Stimulated activated CD4-positive, alpha-beta T cell treated with anti-CD3 and anti-CD28 coated beads, TNF-alpha, amount 100 ng/mL, for 4 hours (primary cell): Measurements from ENCODE around the gene WNT16.

Source experiments
- DNase-seq, 3 experiments: peaks; one replicate each; pipeline ENCODE4 v3.0.0-alpha.2; 2020; ENCODE audit warnings: low read depth in 3 of 3

The WNT16 gene

DNA sequence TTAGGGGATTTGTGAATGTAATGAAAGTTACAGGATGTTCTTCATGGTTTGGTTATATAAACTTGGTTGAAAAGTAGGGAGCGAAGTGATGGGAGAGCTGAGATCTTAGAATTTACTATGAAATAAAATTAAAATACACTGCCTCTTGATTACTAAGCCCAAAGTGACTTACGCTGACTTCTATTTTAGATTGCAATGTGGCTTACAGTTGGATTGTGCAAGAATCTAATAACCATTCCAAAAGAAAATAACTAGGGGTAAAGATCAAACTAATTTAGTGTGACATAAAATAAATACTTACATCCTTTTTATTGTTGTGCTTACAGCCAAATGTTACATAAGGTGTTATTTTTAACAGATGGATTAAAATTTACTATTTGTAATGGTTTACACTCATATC, 15.3 kb downstream of the WNT16 start:
- DNase-seq: no peak

DNA sequence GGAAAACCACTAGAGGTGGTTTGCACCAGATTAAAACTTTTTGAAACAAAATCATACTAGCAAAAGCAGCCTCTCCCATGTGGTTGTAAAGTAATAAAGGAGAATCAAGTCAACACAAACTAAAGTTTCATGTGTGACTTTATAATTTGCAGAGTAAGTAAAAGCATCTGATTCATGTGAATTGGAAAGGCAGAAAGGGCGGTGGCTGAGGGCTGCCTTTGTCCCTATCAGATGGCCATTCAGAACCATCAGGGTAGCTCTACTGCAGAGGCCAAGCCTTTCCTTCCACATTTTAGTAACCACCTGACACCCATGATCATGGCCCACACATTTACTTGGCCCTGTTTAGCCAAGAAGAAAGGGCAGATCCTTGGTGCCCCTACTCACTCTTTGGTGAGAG, 15.7 kb downstream of the WNT16 start:
- DNase-seq: no peak

DNA sequence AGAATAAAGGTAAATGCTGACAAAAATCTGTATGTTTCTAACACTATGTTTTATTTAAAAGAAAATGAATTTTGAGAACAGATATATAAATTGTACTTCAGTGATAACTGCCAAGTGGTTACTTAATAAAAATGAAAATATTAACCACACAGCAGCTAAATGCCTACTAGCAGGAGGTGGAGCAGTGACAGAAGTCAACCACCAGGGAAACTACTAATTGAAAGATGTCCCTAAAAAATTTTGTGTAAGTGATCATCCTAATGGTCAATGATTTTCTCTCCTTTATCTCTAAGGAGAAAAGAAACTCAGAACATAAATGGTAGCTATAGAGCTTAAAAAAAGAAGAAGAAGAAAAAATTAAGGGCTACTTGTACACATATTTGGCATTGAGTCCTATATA, 22.9 kb downstream of the WNT16 start:
- DNase-seq: no peak

DNA sequence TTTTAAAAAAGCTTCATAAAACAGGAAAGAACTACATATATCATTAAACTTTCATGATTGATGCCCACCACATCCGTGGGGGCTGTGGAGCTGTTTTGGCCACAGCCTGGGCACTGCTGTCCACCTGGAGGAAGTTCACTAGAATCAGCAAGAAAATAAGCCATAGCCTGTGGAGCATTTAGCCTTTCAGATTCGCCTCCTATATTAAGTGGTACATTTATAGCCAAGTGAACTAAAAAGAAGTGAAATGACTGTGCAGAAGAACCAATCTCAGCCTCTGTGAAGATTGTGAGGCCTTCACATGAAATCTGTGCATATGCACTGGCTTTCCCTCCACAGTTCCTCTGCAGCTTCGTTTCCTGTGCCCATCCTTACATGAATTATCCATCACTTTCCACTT, 23.5 kb downstream of the WNT16 start:
- DNase-seq: no peak

DNA sequence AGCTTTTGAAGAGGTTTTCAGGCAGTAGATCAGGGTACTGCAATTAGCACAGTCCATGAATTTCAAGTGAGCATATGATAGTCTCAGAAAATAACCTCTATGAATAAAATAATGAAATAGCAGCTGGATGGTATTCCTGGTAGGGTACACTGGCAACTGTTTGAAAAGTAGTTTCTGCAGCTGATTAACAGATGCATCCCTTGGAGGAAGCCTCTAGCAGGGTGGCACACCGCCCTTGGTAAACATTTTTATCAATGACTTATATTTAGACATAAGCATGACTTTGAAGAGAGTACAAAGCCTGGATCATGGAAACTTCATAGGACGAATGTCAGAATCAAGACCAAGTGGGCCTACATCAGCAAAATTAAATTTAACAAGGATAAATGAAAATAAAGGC, 26.8 kb downstream of the WNT16 start:
- no peak for DNase-seq

DNA sequence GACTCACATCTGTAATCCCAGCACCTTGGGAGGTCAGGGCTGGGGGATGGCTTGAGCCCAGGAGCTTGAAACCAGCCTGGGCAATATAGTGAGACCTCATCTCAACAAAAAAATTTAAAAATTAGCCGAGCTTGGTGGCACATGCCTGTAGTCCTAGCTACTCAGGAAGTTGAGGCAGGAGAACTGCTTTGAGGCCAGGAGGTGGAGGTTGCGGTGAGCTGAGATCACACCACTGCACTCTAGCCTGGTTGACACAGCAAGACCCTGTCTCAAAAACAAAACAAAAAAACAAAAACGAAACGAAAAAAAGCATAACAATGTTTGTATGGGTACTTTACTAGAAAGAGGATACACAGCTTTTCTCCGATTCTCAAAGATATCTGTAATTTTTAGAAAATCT, 31.8 kb downstream of the WNT16 start:
- DNase-seq: no peak

DNA sequence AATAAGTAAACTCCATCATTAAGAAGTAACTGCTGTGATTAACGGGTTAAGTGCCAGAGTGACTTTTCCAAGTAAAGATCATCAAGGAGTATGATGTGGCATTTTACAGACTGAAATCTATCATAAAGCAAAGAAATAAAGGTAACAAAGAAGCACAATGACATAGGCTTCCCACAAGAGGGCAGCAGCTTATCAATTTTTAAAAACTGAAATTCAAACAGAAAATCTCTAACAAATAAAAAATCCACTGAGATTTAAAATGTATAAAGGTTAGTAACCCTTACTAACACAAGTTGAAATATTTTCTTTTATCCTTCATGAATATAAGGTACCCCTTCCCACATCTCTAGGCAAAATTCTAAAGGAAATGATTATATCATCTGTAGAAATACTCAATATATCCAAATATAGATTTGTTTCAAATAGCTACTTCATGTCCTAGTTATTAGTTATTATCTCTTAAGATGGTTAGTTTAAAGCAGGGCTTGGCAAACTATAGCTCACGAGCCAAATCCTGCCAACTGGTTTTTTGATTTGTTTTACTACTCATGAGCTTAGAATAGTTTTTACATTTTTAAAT, 38.1 kb downstream of the WNT16 start:
- no peak for DNase-seq

DNA sequence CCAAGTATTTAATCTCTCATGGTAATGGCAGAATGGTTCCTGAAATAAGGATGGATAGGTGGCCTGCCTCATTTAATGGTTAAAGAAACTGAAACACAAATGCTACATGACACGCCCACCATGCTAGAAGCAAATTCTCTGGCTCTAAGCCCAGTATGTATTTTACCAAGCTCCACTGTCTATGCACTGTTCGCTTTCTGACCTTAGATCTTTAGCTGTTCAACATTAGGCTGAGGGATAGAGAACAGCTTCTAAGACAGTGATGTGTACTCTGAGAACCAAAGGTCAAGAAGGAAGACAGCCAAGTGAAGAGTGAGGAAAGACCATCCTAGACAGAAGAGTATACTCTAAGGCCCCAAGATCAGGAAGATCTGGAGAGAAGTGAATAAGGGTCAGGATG, 40.7 kb downstream of the WNT16 start:
- DNase-seq: no peak

DNA sequence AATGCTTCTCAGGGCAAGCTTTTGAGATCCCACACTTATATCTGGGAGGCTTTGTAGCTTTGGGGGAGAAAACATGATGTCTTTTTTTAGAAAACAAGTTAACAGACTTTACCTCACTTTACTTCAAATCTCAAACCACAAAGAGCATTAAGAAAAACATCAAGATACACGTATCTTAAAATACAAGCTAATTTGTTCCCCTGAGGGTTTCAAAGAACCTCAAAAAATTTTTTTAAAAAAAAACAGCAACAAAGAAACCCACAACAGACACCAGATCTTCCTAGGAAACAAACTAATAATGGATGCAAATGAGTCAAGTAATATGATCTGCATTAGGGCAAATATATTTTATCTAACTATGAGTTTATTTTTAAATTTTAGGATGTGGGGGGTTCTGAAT, 42.6 kb downstream of the WNT16 start:
- DNase-seq: no peak

DNA sequence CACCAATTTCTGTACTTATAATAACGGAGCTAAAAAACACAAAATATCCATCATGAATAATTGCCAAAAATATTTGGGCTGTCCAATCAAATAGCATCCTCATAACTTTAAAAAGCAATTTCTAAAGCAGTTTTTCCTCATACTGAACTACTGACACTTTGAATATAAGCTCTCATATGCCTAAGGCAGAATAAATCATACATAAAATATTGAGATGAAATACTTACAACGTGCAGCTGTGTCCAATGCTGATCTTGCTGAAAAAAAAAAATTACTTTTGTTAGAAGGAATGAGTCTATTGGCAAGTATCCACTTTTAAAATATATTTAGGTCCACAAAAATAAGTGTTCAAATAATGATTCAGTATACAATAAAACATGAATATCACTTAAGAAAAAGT, 43.1 kb downstream of the WNT16 start:
- DNase-seq: no peak

DNA sequence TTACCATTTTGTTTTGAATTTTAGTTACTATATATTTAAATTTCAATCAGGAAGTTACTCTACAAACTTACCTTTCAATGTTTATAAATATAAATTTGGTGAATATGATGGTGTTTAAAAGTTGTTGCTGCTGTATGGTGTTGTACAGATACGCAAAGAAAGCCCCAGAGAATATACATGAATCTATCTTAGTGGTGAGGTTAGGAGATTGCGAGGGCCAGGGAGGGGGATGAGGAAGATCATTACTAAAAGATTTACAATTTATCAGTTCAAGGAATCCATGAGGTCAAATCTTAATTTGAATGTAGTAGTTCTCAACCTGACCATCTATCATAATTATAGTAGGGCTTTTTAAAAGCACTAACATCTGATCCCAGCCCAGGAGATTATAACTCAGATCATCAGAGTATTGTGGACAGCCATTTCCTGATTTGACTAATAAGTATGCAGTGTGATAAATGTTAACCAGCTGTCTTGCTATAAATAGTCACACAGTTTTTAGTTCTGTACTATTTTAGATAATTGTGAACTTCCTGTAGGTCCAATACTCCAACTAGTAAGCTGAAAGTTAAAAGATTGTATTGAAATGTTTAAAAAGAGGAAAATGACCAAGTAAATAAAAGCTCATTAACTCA, 43.7 kb downstream of the WNT16 start:
- DNase-seq: no peak

DNA sequence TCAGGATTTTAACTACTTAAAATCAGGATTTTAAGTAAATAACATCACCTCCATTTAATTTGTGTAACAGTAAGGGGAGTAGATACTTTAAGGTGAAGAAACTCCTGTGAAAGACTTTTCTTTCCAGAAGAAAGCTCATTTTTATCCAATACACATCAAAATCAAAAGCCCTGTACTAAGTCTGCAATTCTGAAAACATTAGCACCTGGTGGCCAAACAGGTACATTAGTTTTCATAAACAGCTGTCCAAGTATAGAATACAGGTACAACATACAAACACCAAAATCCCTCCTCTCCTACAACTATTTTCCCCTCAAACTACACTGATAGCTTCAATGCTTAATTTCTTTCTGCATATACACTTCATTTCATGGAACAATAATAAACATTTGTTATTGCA, 44.4 kb downstream of the WNT16 start:
- no peak for DNase-seq

DNA sequence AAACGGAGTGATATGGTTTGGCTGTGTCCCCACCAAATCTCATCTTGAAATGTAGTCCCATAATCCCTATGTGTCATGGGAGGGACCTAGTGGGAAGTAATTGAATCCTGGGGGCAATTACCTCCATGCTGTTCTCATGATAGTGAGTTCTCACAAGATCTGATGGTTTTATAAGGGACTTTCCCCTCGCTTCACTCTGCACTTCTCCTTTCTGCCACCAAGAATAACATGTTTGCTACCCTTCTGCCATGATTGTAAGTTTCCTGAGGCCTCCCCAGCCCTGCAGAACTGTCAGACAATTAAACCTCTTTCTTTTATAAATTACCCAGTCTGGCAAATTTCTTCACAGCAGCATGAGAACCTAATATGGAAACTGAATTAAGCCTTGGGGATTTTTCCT, 48.2 kb downstream of the WNT16 start:
- no peak for DNase-seq

DNA sequence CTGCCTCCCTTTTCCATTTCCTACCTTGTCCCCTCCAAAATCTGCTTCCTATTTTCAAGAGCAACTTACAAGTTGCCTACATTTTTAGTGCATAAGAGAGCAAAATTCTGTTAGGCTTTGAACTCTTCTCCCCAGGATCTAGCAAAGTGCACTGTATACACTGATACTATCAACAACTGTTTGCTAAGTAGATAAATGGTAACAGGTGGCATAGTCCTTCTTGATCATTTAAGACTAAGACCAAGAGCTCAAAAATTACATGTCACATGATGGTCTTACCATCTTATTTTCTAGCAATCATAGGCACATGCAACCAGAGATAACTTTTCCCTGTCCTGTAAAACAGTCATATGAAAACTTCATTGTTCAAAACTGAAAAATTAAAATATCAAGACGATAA, 51.1 kb downstream of the WNT16 start:
- DNase-seq: no peak

DNA sequence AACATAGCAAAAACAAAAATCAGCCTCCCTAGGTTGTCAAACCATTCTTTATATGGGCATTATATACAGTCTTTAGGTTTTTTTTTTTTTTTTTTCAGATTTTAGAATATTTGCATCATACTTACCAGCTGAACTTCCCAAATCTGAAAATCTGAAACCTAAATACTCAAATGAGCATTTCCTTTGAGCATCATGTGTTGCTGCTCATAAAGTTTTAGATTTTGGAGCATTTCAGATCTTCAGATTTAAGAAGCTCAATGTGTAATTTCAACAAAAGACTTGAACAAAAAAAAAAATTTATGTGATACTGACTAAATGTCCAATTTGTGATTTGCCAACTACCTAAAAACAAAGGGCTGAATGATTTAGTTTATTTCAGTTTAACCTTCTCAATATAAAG, 53.7 kb downstream of the WNT16 start:
- DNase-seq: no peak

DNA sequence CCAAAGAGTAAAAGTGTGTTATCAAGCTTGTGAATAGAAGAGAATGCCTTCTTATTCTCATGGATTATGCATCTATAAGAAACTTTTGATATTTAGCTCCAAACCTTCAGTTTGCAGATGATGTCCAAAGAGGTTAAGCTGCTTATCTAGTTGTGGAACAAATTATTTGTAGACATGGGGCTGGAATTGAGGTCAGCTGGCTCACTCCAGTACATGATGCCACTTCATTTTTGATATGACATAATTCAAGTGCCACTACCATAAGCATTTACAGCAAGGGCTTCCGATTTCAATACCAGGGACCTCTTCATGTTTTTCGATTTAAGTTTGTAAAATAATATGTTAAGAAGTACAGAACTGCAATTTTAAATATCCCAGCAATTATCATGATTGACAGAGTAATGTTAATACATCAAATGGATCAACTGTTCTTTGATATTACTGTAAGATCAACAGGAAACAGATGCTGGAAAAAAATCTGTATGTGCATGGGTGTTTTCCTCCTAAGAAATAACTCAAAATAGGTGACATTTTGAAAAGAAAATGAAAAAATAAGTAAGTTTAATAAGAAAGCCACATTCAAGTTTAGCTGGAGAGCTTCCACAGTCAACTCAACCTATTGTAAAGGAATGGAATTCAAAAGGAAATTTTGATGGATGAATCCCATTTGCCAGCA, 54.6 kb downstream of the WNT16 start:
- no peak for DNase-seq

DNA sequence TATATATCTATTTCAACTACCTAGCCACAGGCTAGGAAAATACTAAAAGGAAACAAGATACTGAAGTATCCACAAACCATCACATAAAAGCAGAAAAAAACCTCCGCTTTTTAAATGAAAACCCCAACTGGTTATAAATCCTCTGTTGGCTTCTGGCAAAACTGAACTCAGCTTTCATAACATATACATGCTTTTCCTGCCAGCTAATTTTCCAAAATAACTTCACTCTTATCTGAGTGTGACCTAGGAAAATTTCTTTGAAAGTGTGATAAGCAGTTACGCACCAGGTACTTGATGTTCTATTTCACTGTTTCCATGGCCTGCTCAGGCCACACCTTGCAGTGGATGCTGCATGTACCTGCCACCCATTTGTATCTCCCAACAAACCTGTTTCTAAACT, 55.5 kb downstream of the WNT16 start:
- no peak for DNase-seq

DNA sequence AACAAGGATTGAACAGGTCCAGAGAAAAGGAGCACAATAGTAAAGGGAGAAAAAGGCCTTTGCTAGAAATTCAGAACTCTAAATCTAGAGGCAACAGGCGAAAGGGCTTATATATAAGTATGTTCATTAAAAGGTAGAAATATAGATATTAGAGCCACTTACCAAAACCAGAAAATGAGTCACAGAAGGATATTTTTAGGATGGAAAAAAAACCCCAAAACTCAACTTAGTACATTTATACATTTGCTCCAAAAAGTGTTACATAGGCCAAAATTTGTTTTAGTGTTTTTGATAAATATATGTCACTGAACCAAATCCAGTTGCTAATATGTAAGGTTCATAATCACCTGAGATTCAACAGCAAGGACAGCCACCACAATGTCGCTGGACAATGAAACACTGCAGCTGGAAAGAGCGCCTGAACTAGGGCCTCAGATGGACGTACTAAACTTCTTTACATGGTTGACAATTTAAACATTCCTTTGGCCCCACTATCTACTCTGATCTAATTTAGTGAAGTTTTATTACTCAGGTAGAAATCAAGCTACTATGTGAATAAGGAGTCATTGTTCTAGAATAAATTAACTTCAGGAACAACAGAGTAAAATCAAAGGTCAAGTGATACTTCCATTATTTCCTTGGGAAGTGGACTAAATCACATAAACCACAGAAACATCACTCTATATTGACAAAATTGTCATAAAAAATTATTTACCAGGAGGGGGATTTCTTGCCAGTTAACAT, 56.4 kb downstream of the WNT16 start:
- no peak for DNase-seq

DNA sequence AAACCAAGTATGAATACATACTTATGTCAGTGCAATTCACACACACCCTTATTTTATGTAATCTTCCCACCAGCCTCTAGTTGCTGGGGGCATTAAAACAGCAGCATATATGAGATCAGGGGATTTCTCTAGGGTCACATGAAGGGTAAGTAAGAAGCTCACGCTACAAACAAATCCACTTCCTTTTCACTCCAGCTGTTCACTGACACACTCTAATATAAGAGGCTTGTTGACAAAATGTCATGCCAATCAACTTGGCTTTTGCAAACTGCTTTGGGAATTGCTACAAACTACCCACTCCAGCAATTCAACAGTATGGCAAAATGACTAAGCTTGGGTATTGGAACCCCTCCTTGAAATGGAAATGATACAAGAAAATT, 57.0 kb downstream of the WNT16 start:
- DNase-seq: no peak

DNA sequence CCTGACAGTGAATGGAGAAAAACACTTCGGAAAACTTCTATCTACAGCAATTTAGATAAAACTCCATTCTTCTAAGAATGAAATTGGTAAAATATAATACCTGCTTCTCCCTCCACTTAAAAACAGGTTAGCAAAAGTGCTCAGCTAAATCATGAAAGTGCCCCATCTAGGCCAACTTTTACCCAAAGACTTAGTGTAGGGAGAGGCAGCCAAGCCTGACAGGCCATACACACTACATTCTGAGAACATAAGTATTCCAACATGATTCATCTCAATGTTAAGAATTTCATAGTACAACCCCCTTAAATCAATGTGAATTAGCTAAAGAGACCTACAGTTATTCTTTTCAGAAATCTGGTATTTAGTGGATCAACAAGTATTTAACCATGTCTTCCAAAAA, 60.1 kb downstream of the WNT16 start:
- DNase-seq: no peak

DNA sequence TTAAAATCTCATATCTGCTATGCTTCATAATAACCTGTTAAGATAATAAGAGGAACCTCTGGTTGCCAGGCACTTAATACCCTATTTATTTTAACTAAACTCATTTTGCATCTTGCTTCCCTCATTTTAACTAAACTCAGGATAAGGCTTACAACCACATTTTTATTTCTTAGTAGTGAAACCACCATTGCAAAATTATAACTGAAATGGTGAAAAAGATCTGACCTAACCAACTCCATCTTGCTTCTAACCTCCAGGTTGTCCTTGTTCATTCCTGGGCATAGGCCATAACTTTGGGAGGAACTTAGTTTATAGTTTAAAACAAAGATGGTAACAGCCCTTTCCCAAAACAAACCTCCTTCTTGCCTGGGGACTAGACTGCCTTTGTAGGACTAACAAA, 61.3 kb downstream of the WNT16 start:
- DNase-seq: no peak

DNA sequence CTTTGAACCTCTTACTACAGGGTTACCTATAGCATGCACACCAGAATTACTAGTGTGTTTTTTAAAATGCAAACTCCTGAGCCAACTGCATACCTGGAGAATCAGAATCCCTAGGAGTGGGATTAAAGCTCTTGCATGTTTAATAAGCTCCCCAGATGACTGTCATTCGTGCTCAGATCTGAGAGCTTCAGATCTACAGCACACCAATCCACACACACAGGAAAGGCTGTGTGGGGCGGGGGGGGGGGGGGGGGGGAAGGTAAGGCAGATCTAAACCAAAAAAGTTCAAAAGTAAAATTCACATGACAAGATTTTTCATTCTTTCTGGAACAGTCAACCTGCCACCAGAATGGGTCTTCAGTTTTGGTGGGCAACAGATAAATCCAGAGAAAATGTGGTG, 61.8 kb downstream of the WNT16 start:
- no peak for DNase-seq
